Esophagus squamous epithelium (tissue), 4 donors: Measurements from ENCODE around the gene BCAM.

Experiments used
- POLR2A ChIP-seq, 4 donors: fragments of 450-650 bp; IDR thresholded peaks; one replicate each; pipeline ENCODE4 v1.6.1; 2017; ENCODE audit warnings: antibody characterized with exemption in 4 of 4, mild to moderate bottlenecking in 4 of 4, moderate library complexity in 3 of 4
- TF ChIP-seq, protein P1 (sequence below), 6 experiments: fragments of 450-650 bp in 4 of 6; fragments of 200-600 bp in 2 of 6; sonication (generic) in 2 of 6; IDR thresholded peaks; one replicate each; pipeline ENCODE4 v1.5.1; 2016 to 2019; ENCODE audit warnings: antibody characterized with exemption in 6 of 6, mild to moderate bottlenecking in 4 of 6, moderate library complexity in 4 of 6

DNA sequence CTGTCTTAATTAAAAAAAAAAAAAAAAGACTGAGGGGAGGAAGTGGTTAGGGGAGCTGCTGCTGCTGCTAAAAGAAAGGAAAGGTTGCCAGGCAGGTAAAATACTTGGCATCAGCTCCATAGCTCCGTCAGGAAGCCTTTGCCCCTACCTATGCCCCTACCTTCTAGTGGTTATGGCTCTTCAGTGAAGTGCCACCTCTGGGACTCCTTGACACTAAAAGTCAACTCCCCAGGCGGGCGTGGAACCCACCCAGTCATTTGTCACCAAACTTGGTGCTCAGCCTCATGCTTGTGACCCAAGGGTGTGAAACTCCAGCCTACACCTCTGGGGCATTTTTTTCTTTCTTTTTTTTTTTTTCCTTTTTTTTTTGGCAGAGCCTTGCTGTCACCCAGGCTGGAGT is 32.3 kb downstream of the BCAM start:
- no peak for TF ChIP-seq POLR2A (IDR thresholded peaks at IDR 0.05)
- TF ChIP-seq, protein P1, sequence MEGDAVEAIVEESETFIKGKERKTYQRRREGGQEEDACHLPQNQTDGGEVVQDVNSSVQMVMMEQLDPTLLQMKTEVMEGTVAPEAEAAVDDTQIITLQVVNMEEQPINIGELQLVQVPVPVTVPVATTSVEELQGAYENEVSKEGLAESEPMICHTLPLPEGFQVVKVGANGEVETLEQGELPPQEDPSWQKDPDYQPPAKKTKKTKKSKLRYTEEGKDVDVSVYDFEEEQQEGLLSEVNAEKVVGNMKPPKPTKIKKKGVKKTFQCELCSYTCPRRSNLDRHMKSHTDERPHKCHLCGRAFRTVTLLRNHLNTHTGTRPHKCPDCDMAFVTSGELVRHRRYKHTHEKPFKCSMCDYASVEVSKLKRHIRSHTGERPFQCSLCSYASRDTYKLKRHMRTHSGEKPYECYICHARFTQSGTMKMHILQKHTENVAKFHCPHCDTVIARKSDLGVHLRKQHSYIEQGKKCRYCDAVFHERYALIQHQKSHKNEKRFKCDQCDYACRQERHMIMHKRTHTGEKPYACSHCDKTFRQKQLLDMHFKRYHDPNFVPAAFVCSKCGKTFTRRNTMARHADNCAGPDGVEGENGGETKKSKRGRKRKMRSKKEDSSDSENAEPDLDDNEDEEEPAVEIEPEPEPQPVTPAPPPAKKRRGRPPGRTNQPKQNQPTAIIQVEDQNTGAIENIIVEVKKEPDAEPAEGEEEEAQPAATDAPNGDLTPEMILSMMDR (IDR thresholded peaks at IDR 0.05): no peak
